GM23338 (cell line): ENCODE results near the gene LRRC52. TPM values are rescaled to one million over a fixed set of nuclear protein-coding genes. Genes with fewer than 3 reads are reported as not detected.

ENCODE experiments used
- ATAC-seq: fragments of 200-7000 bp; cut with Tn5 transposase; 3 replicates; pipeline ENCODE4 v1.9.1; 2020
- DNase-seq: peaks from one replicate; pipeline ENCODE4 v3.0.0-alpha.2; 2015; ENCODE audit warnings: low spot score
- H2AFZ ChIP-seq: fragments of 200-600 bp; sonication (generic); 2 replicates; pipeline ENCODE4 v1.8.0; 2016; ENCODE audit warnings: antibody characterized with exemption, mild to moderate bottlenecking, moderate library complexity
- H3F3A ChIP-seq: fragments of 200-600 bp; sonication (generic); replicated peaks from 2 replicates; pipeline ENCODE4 v1.8.0; 2017; ENCODE audit warnings: antibody characterized with exemption, mixed run types, low read depth
- H3K27ac ChIP-seq: fragments of 200-600 bp; sonication (generic); 2 replicates; pipeline ENCODE4 v1.6.1; 2016; ENCODE audit warnings: low read depth
- H3K27me3 ChIP-seq: fragments of 200-600 bp; sonication (generic); 2 replicates; pipeline ENCODE4 v1.8.0; 2016; ENCODE audit warnings: mild to moderate bottlenecking, mixed run types, moderate library complexity; ENCODE audit not compliant: insufficient read depth
- H3K36me3 ChIP-seq: fragments of 200-600 bp; sonication (generic); 2 replicates; pipeline ENCODE4 v1.8.0; 2016; ENCODE audit warnings: mild to moderate bottlenecking; ENCODE audit not compliant: insufficient read depth
- H3K4me1 ChIP-seq: fragments of 200-600 bp; sonication (generic); 2 replicates; pipeline ENCODE4 v1.8.0; 2016; ENCODE audit warnings: mild to moderate bottlenecking, moderate library complexity; ENCODE audit not compliant: insufficient read depth
- H3K4me2 ChIP-seq: fragments of 200-600 bp; sonication (generic); 2 replicates; pipeline ENCODE4 v1.7.1; 2017; ENCODE audit warnings: mixed run types
- H3K4me3 ChIP-seq: fragments of 200-600 bp; sonication (generic); 2 replicates; pipeline ENCODE4 v1.6.1; 2016; ENCODE audit warnings: mixed run types
- H3K79me2 ChIP-seq: fragments of 200-600 bp; sonication (generic); replicated peaks from 2 replicates; pipeline ENCODE4 v1.8.0; 2017; ENCODE audit warnings: mild to moderate bottlenecking; ENCODE audit not compliant: insufficient read depth
- H3K9me2 ChIP-seq: fragments of 200-600 bp; sonication (generic); 2 replicates; pipeline ENCODE4 v1.8.0; 2017; ENCODE audit not compliant: insufficient read depth
- H4K20me1 ChIP-seq: fragments of 200-600 bp; sonication (generic); replicated peaks from 2 replicates; pipeline ENCODE4 v1.8.0; 2017; ENCODE audit warnings: mild to moderate bottlenecking; ENCODE audit not compliant: insufficient read depth
- H3K27ac Mint-ChIP-seq: 2 replicates; pipeline ENCODE4 v1.8.0; 2020; ENCODE audit warnings: inconsistent platforms, mild to moderate bottlenecking, moderate library complexity, mixed read lengths
- H3K27me3 Mint-ChIP-seq: 3 replicates; pipeline ENCODE4 v1.8.0; 2022; ENCODE audit warnings: low read depth, mild to moderate bottlenecking, moderate library complexity, mixed read lengths, inconsistent platforms; ENCODE audit not compliant: insufficient read depth, poor library complexity
- H3K36me3 Mint-ChIP-seq: 3 replicates; pipeline ENCODE4 v1.8.0; 2021; ENCODE audit warnings: low read depth, mild to moderate bottlenecking, inconsistent platforms, moderate library complexity, mixed read lengths
- H3K4me1 Mint-ChIP-seq: 3 replicates; pipeline ENCODE4 v1.8.0; 2020; ENCODE audit warnings: mild to moderate bottlenecking, inconsistent platforms, mixed read lengths
- H3K4me3 Mint-ChIP-seq: 3 replicates; pipeline ENCODE4 v1.8.0; 2021; ENCODE audit warnings: moderate library complexity, mild to moderate bottlenecking, inconsistent platforms, mixed read lengths
- H3K9me3 Mint-ChIP-seq: 3 replicates; pipeline ENCODE4 v1.8.0; 2020; ENCODE audit warnings: moderate library complexity, mild to moderate bottlenecking, inconsistent platforms, mixed read lengths
- CTCF ChIP-seq, 2 experiments: fragments of 200-600 bp in 1 of 2; sonication (generic) in 1 of 2; conservative IDR thresholded peaks; 2 replicates each; pipeline versions ENCODE4 v1.5.1 to v1.6.1; 2016 to 2017; ENCODE audit warnings: antibody characterized with exemption in 2 of 2, low read depth in 2 of 2, mild to moderate bottlenecking in 2 of 2, moderate library complexity in 1 of 2
- EZH2 ChIP-seq: fragments of 200-600 bp; sonication (generic); IDR thresholded peaks from one replicate; pipeline ENCODE4 v1.8.0; 2017; ENCODE audit warnings: antibody characterized with exemption, mild to moderate bottlenecking, low read depth; ENCODE audit not compliant: unreplicated experiment
- EZH2phosphoT487 ChIP-seq: fragments of 200-600 bp; sonication (generic); IDR thresholded peaks from one replicate; pipeline ENCODE4 v1.8.1; 2018; ENCODE audit warnings: antibody characterized with exemption; ENCODE audit not compliant: unreplicated experiment
- JUNB ChIP-seq: IDR thresholded peaks from one replicate; pipeline ENCODE4 v1.6.1; 2016; ENCODE audit warnings: antibody characterized with exemption; ENCODE audit not compliant: unreplicated experiment
- NANOG ChIP-seq: IDR thresholded peaks from 2 replicates; pipeline ENCODE4 v1.6.1; 2016; ENCODE audit warnings: antibody characterized with exemption, borderline replicate concordance
- REST ChIP-seq: IDR thresholded peaks from one replicate; pipeline ENCODE4 v1.6.1; 2018; ENCODE audit warnings: antibody characterized with exemption; ENCODE audit not compliant: unreplicated experiment
- STAT1 ChIP-seq: IDR thresholded peaks from one replicate; pipeline ENCODE4 v1.6.1; 2016; ENCODE audit warnings: antibody characterized with exemption; ENCODE audit not compliant: unreplicated experiment
- ZNF114 ChIP-seq: fragments of 250-450 bp; sonication (Bioruptor Pico); IDR thresholded peaks from 2 replicates; pipeline ENCODE4 v1.5.0; 2020; ENCODE audit warnings: mild to moderate bottlenecking, moderate library complexity
- ZNF331 ChIP-seq: fragments of 250-450 bp; sonication (Bioruptor Pico); IDR thresholded peaks from 2 replicates; pipeline ENCODE4 v1.5.0; 2020; ENCODE audit warnings: low read depth, mild to moderate bottlenecking, moderate library complexity
- polyA plus RNA-seq: library from polyadenylated mRNA; unstranded; fragments of >200 nt; fragmentation: Nextera tagmentation; extraction: Ambion mirVana; gene quantifications from 2 replicates; pipeline ENCODE4 v1.2.1, GENCODE V29; 2016
- total RNA-seq: library from RNA; depleted of rRNA; stranded (reverse); fragments of >200 nt; shearing (Covaris generic); gene quantifications from 2 replicates; pipeline ENCODE4 v1.2.3, GENCODE V29; 2014
- TF ChIP-seq, protein P1 (sequence below): IDR thresholded peaks from 2 replicates; pipeline ENCODE4 v1.6.1; 2016; ENCODE audit warnings: antibody characterized with exemption

The LRRC52 gene
- total and polyA plus RNA-seq, 2 experiments from 2014 or later = not detected

- no peak for TF ChIP-seq REST
- TF ChIP-seq JUNB = no peak
- TF ChIP-seq STAT1 = no peak
- TF ChIP-seq ZNF331 (CRISPR knock-in tag) = no peak
- no peak for TF ChIP-seq EZH2phosphoT487
- TF ChIP-seq, protein P1, sequence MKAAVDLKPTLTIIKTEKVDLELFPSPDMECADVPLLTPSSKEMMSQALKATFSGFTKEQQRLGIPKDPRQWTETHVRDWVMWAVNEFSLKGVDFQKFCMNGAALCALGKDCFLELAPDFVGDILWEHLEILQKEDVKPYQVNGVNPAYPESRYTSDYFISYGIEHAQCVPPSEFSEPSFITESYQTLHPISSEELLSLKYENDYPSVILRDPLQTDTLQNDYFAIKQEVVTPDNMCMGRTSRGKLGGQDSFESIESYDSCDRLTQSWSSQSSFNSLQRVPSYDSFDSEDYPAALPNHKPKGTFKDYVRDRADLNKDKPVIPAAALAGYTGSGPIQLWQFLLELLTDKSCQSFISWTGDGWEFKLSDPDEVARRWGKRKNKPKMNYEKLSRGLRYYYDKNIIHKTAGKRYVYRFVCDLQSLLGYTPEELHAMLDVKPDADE = no peak
- TF ChIP-seq ZNF114 = no peak
Observed at GRCh38 chr1:165565751-165566490, 22.1 kb downstream of the LRRC52 start (continued).

DNA sequence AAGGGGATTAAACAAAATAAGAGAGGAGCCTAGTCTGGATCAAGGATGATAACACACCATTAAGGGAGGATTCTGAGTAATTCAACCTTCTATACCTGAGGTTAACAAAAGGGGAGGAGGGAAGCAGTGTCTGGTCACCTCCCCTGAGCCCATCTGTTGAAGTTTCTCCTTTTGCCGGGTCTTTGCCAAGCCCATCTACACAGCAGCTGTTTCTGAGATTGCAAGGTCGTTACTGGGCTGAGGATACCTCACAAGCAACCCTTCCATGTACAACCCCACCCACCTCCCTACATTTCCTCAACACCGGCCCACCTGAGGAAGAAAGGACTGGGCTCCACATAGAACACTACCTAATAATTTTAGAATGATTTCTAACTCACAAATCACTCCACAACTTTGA is 26.3 kb downstream of the LRRC52 start:
- no peaks in the 10 kb centered on the region for H3K4me1 Mint-ChIP-seq
- TF ChIP-seq REST (no peak), EZH2phosphoT487 (no peak), CTCF (conservative IDR thresholded peaks at IDR 0.05; ENCODE audit: low read depth in 2 of 2) (no peak), EZH2 (no peak), NANOG (no peak)

More for the DNA sequence above, 26.3 kb downstream of the LRRC52 start:
- no peaks in the 10 kb centered on the region for H3K9me2 ChIP-seq
- H3K4me1 ChIP-seq = no peaks in the 10 kb centered on the region
- H3K79me2 ChIP-seq = no peaks in the 10 kb centered on the region
- H4K20me1 ChIP-seq = no peaks in the 10 kb centered on the region
- no peaks in the 10 kb centered on the region for H3K36me3 ChIP-seq
- no peaks in the 10 kb centered on the region for H3F3A ChIP-seq
- no peak overlapping the region for H2AFZ ChIP-seq
- Mint-ChIP-seq H3K9me3 (no peaks in the 10 kb centered on the region), H3K4me3 (no peak overlapping the region), H3K27me3 (peaks cover 4% of the 10 kb centered on the region), H3K36me3 (no peaks in the 10 kb centered on the region), H3K27ac (no peak overlapping the region)
- no peak overlapping the region for H3K4me2 ChIP-seq
- no peak overlapping the region for H3K27ac ChIP-seq
- DNase-seq (no peak), ATAC-seq (no peak)
- no peak overlapping the region for H3K4me3 ChIP-seq
- H3K27me3 ChIP-seq = no peaks in the 10 kb centered on the region
